ENCODE measurements around the gene MCL1.

The MCL1 gene

GRCh38 chr1:150577557-150578271 is 1.7 kb downstream of the MCL1 start:
- H4K8ac ChIP-seq (ENCODE audit: low read depth, low read length), result no peak overlapping the region
- no peak overlapping the region for H2AFZ ChIP-seq (ENCODE audit: low read length)
- H3K18ac ChIP-seq (ENCODE audit: low read length), result no peak overlapping the region
- no peak overlapping the region for H2BK120ac ChIP-seq (ENCODE audit: low read depth, low read length)
- peaks cover 8 to 15% of the 10 kb centered on the region in 2 donors for H3K4me1 ChIP-seq (ENCODE audit: control insufficient read depth in 2 of 2, insufficient read depth in 1 of 2, low read depth in 1 of 2, low read length in 2 of 2)
- H2BK15ac ChIP-seq (ENCODE audit: low read length), result no peak overlapping the region
- H3K79me1 ChIP-seq (ENCODE audit: low read depth, low read length), result no peaks in the 10 kb centered on the region
- H4K91ac ChIP-seq (ENCODE audit: low read depth, low read length, poor library complexity), result no peak overlapping the region
- no peak overlapping the region for H2BK12ac ChIP-seq (ENCODE audit: low read length)
- peak overlapping the region; percentile 95 to 96 for H3K4me3 ChIP-seq (ENCODE audit: low read length in 2 of 2)
- peaks cover 0 to 2% of the 10 kb centered on the region in 2 donors for H3K9me3 ChIP-seq (replicated peaks in 1 of 2; ENCODE audit: control insufficient read depth in 2 of 2, insufficient read depth in 1 of 2, low read depth in 1 of 2, low read length in 2 of 2)
- peak overlapping the region; percentile 100 for H3K27ac ChIP-seq (replicated peaks; ENCODE audit: low read length)
- whole genome bisulfite sequencing, 2 donors (ENCODE audit: extremely low coverage in 2 of 2, insufficient read length in 2 of 2, insufficient replicate concordance in 1 of 2), result no CpG with 5 or more reads among the region's 11 CpGs
- H3K4me2 ChIP-seq (ENCODE audit: insufficient read depth, low read length, poor library complexity, severe bottlenecking), result peak overlapping the region; percentile 45
- no peak overlapping the region for H2BK5ac ChIP-seq (ENCODE audit: low read length)
- H3K14ac ChIP-seq (ENCODE audit: low read length), result no peak overlapping the region
- H3K27me3 ChIP-seq (ENCODE audit: control insufficient read depth in 3 of 3, insufficient read depth in 3 of 3, low read depth in 1 of 3, low read length in 3 of 3), result no peaks in the 10 kb centered on the region
- H3K36me3 ChIP-seq (replicated peaks in 1 of 2; ENCODE audit: control insufficient read depth in 2 of 2, insufficient read depth in 2 of 2, low read length in 2 of 2), result peaks cover 19 to 62% of the 10 kb centered on the region in 2 donors
- H3K4ac ChIP-seq (ENCODE audit: low read length), result no peak overlapping the region
- H3K23ac ChIP-seq (ENCODE audit: low read depth, low read length, poor library complexity), result no peak overlapping the region
- H3K9ac ChIP-seq (ENCODE audit: low read depth, low read length, poor library complexity), result no peak overlapping the region
- DNase-seq (ENCODE audit: low spot score), result no peak
- H2AK5ac ChIP-seq (ENCODE audit: low read depth, low read length), result no peak overlapping the region

GRCh38 chr1:150576794-150577556 is 2.4 kb downstream of the MCL1 start:
- Histone ChIP-seq H2BK120ac (ENCODE audit: low read depth, low read length) (no peak overlapping the region), H3K4me1 (ENCODE audit: control insufficient read depth in 2 of 2, insufficient read depth in 1 of 2, low read depth in 1 of 2, low read length in 2 of 2) (peaks cover 8 to 15% of the 10 kb centered on the region in 2 donors), H4K91ac (ENCODE audit: low read depth, low read length, poor library complexity) (no peak overlapping the region), H3K27ac (replicated peaks; ENCODE audit: low read length) (no peak overlapping the region), H3K36me3 (replicated peaks in 1 of 2; ENCODE audit: control insufficient read depth in 2 of 2, insufficient read depth in 2 of 2, low read length in 2 of 2) (peaks cover 19 to 70% of the 10 kb centered on the region in 2 donors), H3K23ac (ENCODE audit: low read depth, low read length, poor library complexity) (no peak overlapping the region), H3K4me2 (ENCODE audit: insufficient read depth, low read length, poor library complexity, severe bottlenecking) (peak overlapping the region; percentile 63), H3K14ac (ENCODE audit: low read length) (no peak overlapping the region), H3K18ac (ENCODE audit: low read length) (no peak overlapping the region), H2BK15ac (ENCODE audit: low read length) (no peak overlapping the region), H2AK5ac (ENCODE audit: low read depth, low read length) (no peak overlapping the region), H2BK12ac (ENCODE audit: low read length) (no peak overlapping the region), H3K27me3 (ENCODE audit: control insufficient read depth in 3 of 3, insufficient read depth in 3 of 3, low read depth in 1 of 3, low read length in 3 of 3) (no peaks in the 10 kb centered on the region), H2AFZ (ENCODE audit: low read length) (no peak overlapping the region), H3K4me3 (ENCODE audit: low read length in 2 of 2) (peak overlapping the region; percentile 72 to 95), H3K79me1 (ENCODE audit: low read depth, low read length) (no peaks in the 10 kb centered on the region), H3K4ac (ENCODE audit: low read length) (no peak overlapping the region), H3K9ac (ENCODE audit: low read depth, low read length, poor library complexity) (no peak overlapping the region), H4K8ac (ENCODE audit: low read depth, low read length) (no peak overlapping the region), H3K9me3 (replicated peaks in 1 of 2; ENCODE audit: control insufficient read depth in 2 of 2, insufficient read depth in 1 of 2, low read depth in 1 of 2, low read length in 2 of 2) (peaks cover 0 to 2% of the 10 kb centered on the region in 2 donors), H2BK5ac (ENCODE audit: low read length) (no peak overlapping the region)
- DNase-seq (ENCODE audit: low spot score), result no peak
- no CpG with 5 or more reads among the region's 2 CpGs for WGBS, 2 donors (ENCODE audit: extremely low coverage in 2 of 2, insufficient read length in 2 of 2, insufficient replicate concordance in 1 of 2)

- no peak overlapping the region for H3K27ac ChIP-seq (replicated peaks; ENCODE audit: low read length)
- H3K4me1 ChIP-seq (ENCODE audit: control insufficient read depth in 2 of 2, insufficient read depth in 1 of 2, low read depth in 1 of 2, low read length in 2 of 2), result peaks cover 8 to 15% of the 10 kb centered on the region in 2 donors
- H2AK5ac ChIP-seq (ENCODE audit: low read depth, low read length), result no peak overlapping the region
- peaks cover 0 to 2% of the 10 kb centered on the region in 2 donors for H3K9me3 ChIP-seq (replicated peaks in 1 of 2; ENCODE audit: control insufficient read depth in 2 of 2, insufficient read depth in 1 of 2, low read depth in 1 of 2, low read length in 2 of 2)
- no peak overlapping the region for H3K23ac ChIP-seq (ENCODE audit: low read depth, low read length, poor library complexity)
- peak overlapping the region in 1 of 2 donors; percentile 95 for H3K4me3 ChIP-seq (ENCODE audit: low read length in 2 of 2)
- H2BK15ac ChIP-seq (ENCODE audit: low read length), result no peak overlapping the region
- no peak overlapping the region for H3K14ac ChIP-seq (ENCODE audit: low read length)
- H3K79me1 ChIP-seq (ENCODE audit: low read depth, low read length), result no peaks in the 10 kb centered on the region
- H3K4me2 ChIP-seq (ENCODE audit: insufficient read depth, low read length, poor library complexity, severe bottlenecking), result no peak overlapping the region
- DNase-seq (ENCODE audit: low spot score), result no peak
- no peak overlapping the region for H3K18ac ChIP-seq (ENCODE audit: low read length)
- H4K8ac ChIP-seq (ENCODE audit: low read depth, low read length), result no peak overlapping the region
- H2AFZ ChIP-seq (ENCODE audit: low read length), result no peak overlapping the region
- no peak overlapping the region for H3K9ac ChIP-seq (ENCODE audit: low read depth, low read length, poor library complexity)
- no peak overlapping the region for H3K4ac ChIP-seq (ENCODE audit: low read length)
- no peak overlapping the region for H2BK120ac ChIP-seq (ENCODE audit: low read depth, low read length)
- no peak overlapping the region for H4K91ac ChIP-seq (ENCODE audit: low read depth, low read length, poor library complexity)
- WGBS, 2 donors (ENCODE audit: extremely low coverage in 2 of 2, insufficient read length in 2 of 2, insufficient replicate concordance in 1 of 2), result no CpG with 5 or more reads among the region's 4 CpGs
- no peaks in the 10 kb centered on the region for H3K27me3 ChIP-seq (ENCODE audit: control insufficient read depth in 3 of 3, insufficient read depth in 3 of 3, low read depth in 1 of 3, low read length in 3 of 3)
- H2BK12ac ChIP-seq (ENCODE audit: low read length), result no peak overlapping the region
- peaks cover 19 to 74% of the 10 kb centered on the region in 2 donors for H3K36me3 ChIP-seq (replicated peaks in 1 of 2; ENCODE audit: control insufficient read depth in 2 of 2, insufficient read depth in 2 of 2, low read length in 2 of 2)
- no peak overlapping the region for H2BK5ac ChIP-seq (ENCODE audit: low read length)
Observed at GRCh38 chr1:150576367-150576711, 3.1 kb downstream of the MCL1 start.

All from neuronal stem cell (in vitro differentiated cells).